ENCODE data around the gene CSTF1.

DNA sequence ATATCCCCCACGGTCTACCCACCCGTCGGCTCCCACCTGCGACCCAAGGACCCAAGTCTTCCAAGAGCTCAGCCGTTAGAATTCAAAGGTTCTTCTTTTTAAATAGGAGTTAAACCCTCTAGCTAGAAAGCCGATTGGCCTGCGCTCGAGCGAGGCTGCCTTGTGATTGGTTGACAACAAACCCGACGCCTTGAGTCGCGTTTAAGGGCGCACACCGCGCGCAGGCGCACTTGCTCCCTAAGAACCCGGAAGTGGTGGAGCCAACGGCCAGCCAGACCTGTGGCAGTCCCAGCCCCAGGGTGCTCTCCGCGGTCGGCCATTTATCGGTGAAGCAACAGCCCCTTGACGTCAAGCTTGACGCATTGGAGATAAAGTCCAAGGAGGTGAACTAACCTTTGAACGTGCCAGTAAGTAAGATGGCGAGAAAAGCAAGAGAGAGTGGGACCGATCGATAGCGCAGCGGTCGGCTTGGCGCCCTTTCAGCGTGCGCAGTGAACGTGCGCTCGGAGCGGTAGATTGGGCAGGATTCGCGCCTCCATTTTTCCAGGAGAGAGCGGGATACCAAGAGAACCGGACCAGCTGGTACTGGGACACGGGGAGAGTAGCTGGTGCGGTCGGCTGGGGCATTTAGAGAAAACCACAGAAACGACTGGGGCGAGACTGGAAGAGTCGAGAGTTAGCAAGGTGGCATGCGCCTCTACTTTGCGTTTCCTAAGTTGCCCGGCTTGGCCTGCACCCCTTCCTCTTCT, at the start of gene CSTF1, which contains the start of gene AURKA:
- TF ChIP-seq, protein P1, sequence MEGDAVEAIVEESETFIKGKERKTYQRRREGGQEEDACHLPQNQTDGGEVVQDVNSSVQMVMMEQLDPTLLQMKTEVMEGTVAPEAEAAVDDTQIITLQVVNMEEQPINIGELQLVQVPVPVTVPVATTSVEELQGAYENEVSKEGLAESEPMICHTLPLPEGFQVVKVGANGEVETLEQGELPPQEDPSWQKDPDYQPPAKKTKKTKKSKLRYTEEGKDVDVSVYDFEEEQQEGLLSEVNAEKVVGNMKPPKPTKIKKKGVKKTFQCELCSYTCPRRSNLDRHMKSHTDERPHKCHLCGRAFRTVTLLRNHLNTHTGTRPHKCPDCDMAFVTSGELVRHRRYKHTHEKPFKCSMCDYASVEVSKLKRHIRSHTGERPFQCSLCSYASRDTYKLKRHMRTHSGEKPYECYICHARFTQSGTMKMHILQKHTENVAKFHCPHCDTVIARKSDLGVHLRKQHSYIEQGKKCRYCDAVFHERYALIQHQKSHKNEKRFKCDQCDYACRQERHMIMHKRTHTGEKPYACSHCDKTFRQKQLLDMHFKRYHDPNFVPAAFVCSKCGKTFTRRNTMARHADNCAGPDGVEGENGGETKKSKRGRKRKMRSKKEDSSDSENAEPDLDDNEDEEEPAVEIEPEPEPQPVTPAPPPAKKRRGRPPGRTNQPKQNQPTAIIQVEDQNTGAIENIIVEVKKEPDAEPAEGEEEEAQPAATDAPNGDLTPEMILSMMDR (conservative IDR thresholded peaks at IDR 0.05), result no peak
- TF ChIP-seq ZFX (IDR thresholded peaks at IDR 0.05), result peak; percentile 62

Data from C4-2B (cell line).